ENCODE data around the gene TSKS. TPM values are rescaled to one million over a fixed set of nuclear protein-coding genes. Genes with fewer than 3 reads are reported as not detected.

Gene TSKS
- 1 to 10 TPM in 1 of 4 donors, under 1 TPM in 1, not detected in 2; 0.73 to 4.2 TPM for total RNA-seq

DNA sequence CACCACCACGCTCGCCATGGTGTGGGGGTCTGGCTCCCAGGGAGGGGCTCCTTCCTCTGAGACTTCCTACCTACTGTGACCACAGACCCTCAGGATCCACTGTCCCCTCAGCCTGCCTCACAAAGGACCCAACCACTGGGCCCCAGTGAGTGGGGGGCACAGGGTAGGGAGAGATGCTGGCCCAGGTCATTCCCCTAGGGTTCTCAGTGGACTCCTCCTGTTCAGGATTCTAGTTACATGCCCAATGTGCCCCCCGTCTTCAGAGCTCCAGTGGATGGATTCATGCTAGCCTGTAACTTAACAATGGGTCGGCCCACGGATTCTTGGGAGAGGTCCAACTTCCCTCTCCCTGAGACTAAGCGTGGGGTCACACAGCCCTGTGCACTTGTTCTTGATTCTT lies at the start of gene TSKS:
TSKS (minus strand) TSS at position 77 of the 400 bp plus-strand sequence; CDS start at position 18, 59 bp downstream.
- no peak for ATAC-seq
- WGBS, 2 donors (ENCODE audit: low coverage in 1 of 2), result 50% methylated on average over 3 of the region's 6 CpGs; no CpG with 5 or more reads in 1 of the 2 donors
- Histone ChIP-seq H3K36me3 (no peaks in the 10 kb centered on the region), H3K4me1 (peaks cover 0 to 24% (median 9%) of the 10 kb centered on the region in 3 donors), H3K27ac (no peak within 1 kb of the TSS), H3K9me3 (no peaks in the 10 kb centered on the region), H3K27me3 (peaks cover 4% of the 10 kb centered on the region), H3K4me3 (no peak within 1 kb of the TSS)
- TF ChIP-seq CTCF (IDR thresholded peaks at IDR 0.05) (no peak), POLR2A (IDR thresholded peaks at IDR 0.05) (no peak), POLR2AphosphoS5 (IDR thresholded peaks at IDR 0.05) (no peak), EP300 (IDR thresholded peaks at IDR 0.05) (no peak)

- no peak for ATAC-seq
- Histone ChIP-seq H3K9me3 (no peaks in the 10 kb centered on the region), H3K36me3 (peaks cover 0 to 3% of the 10 kb centered on the region in 2 donors), H3K4me1 (peaks cover 0 to 60% (median 14%) of the 10 kb centered on the region in 3 donors), H3K27me3 (no peaks in the 10 kb centered on the region), H3K27ac (peak overlapping the region; percentile 87 to 92 (median 90)), H3K4me3 (peak overlapping the region; percentile 67 to 78)
- no peak for TF ChIP-seq POLR2AphosphoS5 (IDR thresholded peaks at IDR 0.05)
- TF ChIP-seq EP300 (IDR thresholded peaks at IDR 0.05), result no peak
- no peak for TF ChIP-seq POLR2A (IDR thresholded peaks at IDR 0.05)
- WGBS, 2 donors (ENCODE audit: low coverage in 1 of 2), result 20 to 61% methylated on average over 2 to 8 of the region's 11 CpGs
Observed at GRCh38 chr19:49812452-49812996, 49.4 kb upstream of the TSKS start.

DNA sequence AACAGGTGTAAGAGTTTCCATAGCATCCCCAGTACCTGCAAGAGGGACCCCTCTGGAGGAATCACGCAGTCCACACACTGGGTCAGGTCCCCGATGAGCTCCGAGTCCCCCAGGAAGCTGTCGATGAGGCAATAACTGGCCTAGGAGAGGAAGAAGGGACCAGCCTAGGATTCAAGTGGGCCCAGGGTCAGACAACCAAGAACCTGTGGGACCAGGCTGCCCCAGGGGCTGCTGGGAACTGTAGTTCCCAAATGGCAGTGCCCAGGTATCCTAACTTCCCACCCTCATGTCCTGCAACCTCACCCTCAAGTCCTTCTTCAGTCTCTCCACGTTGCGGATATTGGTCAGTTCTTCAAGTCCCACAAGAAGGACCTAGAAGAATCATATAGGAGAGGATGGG lies 48.2 kb upstream of the TSKS start:
- 90% methylated on average over 5 of the region's 6 CpGs; no CpG with 5 or more reads in 1 of the 2 donors for WGBS, 2 donors (ENCODE audit: low coverage in 1 of 2)
- ATAC-seq, result no peak
- peaks cover 0 to 15% of the 10 kb centered on the region in 2 donors for H3K36me3 ChIP-seq
- no peaks in the 10 kb centered on the region for H3K27me3 ChIP-seq
- no peak overlapping the region for H3K4me3 ChIP-seq
- H3K27ac ChIP-seq, result peak overlapping the region in 1 of 4 donors; percentile 11
- peaks cover 0 to 52% (median 11%) of the 10 kb centered on the region in 3 donors for H3K4me1 ChIP-seq
- no peaks in the 10 kb centered on the region for H3K9me3 ChIP-seq
- TF ChIP-seq POLR2A (IDR thresholded peaks at IDR 0.05), result no peak
- TF ChIP-seq EP300 (IDR thresholded peaks at IDR 0.05), result no peak
- no peak for TF ChIP-seq POLR2AphosphoS5 (IDR thresholded peaks at IDR 0.05)
- no peak for TF ChIP-seq CTCF (IDR thresholded peaks at IDR 0.05)

- no CpG with 5 or more reads among the region's 5 CpGs for WGBS, 2 donors (ENCODE audit: low coverage in 1 of 2)
- Histone ChIP-seq H3K36me3 (peaks cover 0 to 29% of the 10 kb centered on the region in 2 donors), H3K4me3 (peak overlapping the region; percentile 68 to 80), H3K4me1 (peaks cover 0 to 51% (median 11%) of the 10 kb centered on the region in 3 donors), H3K27ac (peak overlapping the region; percentile 55 to 92 (median 86)), H3K27me3 (no peaks in the 10 kb centered on the region), H3K9me3 (no peaks in the 10 kb centered on the region)
- no peak for TF ChIP-seq EP300 (IDR thresholded peaks at IDR 0.05)
- TF ChIP-seq POLR2A (IDR thresholded peaks at IDR 0.05), result no peak
- TF ChIP-seq CTCF (IDR thresholded peaks at IDR 0.05), result no peak
- TF ChIP-seq POLR2AphosphoS5 (IDR thresholded peaks at IDR 0.05), result no peak
- no peak for ATAC-seq
Observed at GRCh38 chr19:49809941-49810389, 46.9 kb upstream of the TSKS start.

DNA sequence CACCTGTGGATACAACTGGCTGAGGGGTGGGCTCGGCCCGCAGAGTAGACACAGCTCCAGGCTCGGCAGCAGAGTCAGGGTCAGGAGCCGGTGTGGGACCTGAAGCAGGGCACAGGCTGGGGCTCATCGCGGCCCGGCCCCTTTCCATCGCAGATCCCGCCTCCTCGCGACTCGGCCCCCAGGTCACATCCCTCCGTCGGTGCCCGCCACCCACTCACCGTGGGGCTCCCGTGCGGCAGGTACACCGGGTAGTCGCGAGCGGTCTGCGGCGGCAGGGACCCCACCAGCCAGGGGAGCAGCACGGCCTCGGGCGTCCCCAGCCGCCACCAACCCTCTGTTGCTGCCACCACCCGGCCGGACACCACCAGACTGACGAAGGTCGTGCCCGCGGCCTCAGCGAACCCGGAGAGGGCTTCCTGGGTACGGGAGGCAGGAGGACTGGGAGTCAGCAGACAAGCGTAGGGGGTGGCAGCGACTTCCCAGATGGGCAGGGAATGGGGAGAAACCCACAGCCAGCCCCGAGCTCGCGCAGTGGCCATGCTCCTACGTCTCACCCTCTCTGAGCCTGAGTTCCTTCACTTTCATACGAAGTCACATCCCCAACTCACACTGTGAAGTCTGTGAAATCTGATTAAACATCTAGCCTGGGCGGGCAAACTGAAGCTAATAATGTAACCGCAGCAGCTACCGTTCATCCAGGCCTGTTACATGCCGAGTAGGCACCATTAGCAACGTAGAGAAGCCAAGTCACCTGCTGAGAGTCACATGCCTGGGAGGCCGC lies 46.2 kb upstream of the TSKS start:
- WGBS, 2 donors (ENCODE audit: low coverage in 1 of 2), result 3 to 4% methylated on average over 7 to 8 of the region's 50 CpGs
- Histone ChIP-seq H3K27ac (peak overlapping the region; percentile 55 to 92 (median 86)), H3K4me1 (peaks cover 0 to 49% (median 11%) of the 10 kb centered on the region in 3 donors), H3K27me3 (no peaks in the 10 kb centered on the region), H3K36me3 (peaks cover 0 to 35% of the 10 kb centered on the region in 2 donors), H3K9me3 (no peaks in the 10 kb centered on the region), H3K4me3 (peak overlapping the region; percentile 68 to 80)
- peak; percentile 27 for ATAC-seq
- peak; percentile 25 for TF ChIP-seq POLR2AphosphoS5 (IDR thresholded peaks at IDR 0.05)
- no peak for TF ChIP-seq EP300 (IDR thresholded peaks at IDR 0.05)
- TF ChIP-seq CTCF (IDR thresholded peaks at IDR 0.05), result peak in 2 of 4 experiments; percentile 7 to 36
- no peak for TF ChIP-seq POLR2A (IDR thresholded peaks at IDR 0.05)
